Retinal pigment epithelial cell (primary cell): ENCODE measurements around the gene CDYL2.

Experiments used
- DNase-seq: peaks from one replicate; pipeline ENCODE4 v3.0.0-alpha.2; 2010; ENCODE audit warnings: low read depth
- H3K4me3 ChIP-seq: 2 replicates; pipeline ENCODE4 v1.5.1; 2011; ENCODE audit warnings: mild to moderate bottlenecking, low read length, control low read depth, moderate library complexity
- CTCF ChIP-seq: conservative IDR thresholded peaks from 2 replicates; pipeline ENCODE4 v1.5.1; 2011; ENCODE audit warnings: low read depth, low read length, control low read depth, inconsistent platforms

The CDYL2 gene

GRCh38 chr16:80844395-80844794 is 40.0 kb upstream of the CDYL2 start:
- no peak for DNase-seq
- H3K4me3 ChIP-seq, result no peak overlapping the region
- no peak for TF ChIP-seq CTCF

GRCh38 chr16:80841231-80841630 is 36.8 kb upstream of the CDYL2 start:
- DNase-seq, result no peak
- H3K4me3 ChIP-seq, result no peak overlapping the region
- TF ChIP-seq CTCF, result no peak

DNA sequence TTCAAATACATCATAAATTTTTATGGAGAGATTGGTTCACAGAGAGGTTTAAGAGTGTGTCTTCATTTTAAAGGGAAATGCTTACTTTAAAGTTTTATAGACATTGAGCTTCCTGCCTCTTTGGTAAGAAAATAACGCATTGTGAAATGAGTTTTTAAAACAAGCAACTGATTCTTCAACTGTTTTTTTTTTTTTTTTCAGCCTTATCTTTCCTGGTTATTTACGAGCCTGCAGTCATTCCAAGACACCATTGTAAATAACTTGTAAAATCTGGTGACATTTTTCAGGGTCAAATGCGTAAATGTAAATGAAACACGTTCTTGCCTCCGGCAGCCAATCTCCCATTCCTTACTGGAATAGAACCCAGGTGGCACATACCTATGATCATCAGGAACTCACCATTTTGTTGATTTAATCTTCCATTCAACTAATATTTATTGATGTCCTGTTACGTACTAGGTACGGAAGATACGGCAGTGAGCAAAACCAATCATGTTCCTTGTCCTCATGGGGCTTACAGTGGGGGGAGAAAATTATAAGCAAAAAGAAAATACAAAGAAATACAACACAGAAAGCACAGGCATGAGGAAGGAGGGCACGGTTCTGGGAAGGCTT is 33.2 kb upstream of the CDYL2 start:
- no peak overlapping the region for H3K4me3 ChIP-seq
- no peak for TF ChIP-seq CTCF
- no peak for DNase-seq

DNA sequence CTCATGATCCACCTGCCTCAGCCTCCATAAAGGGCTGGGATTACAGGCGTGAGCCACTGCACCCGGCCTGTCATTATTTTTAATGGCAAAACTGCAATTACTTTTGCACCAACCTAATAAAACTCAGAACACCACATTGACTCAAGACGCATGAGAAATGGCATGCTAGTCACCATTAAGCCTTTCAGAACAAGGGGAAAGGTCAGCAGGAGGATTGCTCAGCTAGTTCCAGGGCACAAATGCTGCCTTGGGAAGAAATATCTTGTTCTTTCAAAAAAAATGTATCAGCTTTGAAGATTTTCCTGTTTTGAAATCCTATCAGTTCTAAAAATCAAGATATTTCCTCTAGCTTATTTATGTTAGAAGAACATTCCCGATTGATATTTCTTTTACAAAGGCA is 32.4 kb upstream of the CDYL2 start:
- DNase-seq, result no peak
- TF ChIP-seq CTCF, result no peak
- no peak overlapping the region for H3K4me3 ChIP-seq

DNA sequence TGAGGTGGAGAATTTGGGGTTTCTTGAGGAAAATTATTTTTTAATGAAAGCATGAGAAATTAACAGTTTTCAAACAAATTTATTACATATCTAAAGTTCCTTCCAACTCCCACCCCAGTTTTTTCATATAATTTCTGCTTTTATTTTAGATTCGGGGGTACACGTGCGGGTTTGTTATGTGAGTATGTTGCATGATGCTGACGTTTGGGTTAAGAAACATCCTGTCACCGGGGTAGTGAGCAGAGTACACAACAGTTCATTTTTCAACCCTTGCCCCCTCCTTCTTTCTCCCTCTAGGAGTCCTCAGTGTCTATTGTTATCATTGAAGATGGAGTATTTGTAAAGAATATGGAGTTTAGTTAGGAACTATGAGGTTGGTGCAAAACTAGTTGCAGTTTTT is 31.8 kb upstream of the CDYL2 start:
- no peak overlapping the region for H3K4me3 ChIP-seq
- TF ChIP-seq CTCF, result no peak
- DNase-seq, result no peak

GRCh38 chr16:80831039-80831438 is 26.6 kb upstream of the CDYL2 start:
- no peak for DNase-seq
- no peak for TF ChIP-seq CTCF
- no peak overlapping the region for H3K4me3 ChIP-seq

GRCh38 chr16:80828495-80828894 is 24.1 kb upstream of the CDYL2 start:
- DNase-seq, result no peak
- TF ChIP-seq CTCF, result no peak
- H3K4me3 ChIP-seq, result no peak overlapping the region
